ENCODE results near the gene PCBP3.

The PCBP3 gene

GRCh38 chr21:45599146-45599581 lies 44.4 kb upstream of the PCBP3 start:
- H3K27me3 ChIP-seq (ENCODE audit: insufficient read depth, low read length, poor library complexity) = no peaks in the 10 kb centered on the region
- no peak overlapping the region for H3K4me2 ChIP-seq (ENCODE audit: insufficient read depth, low read length)
- H4K20me1 ChIP-seq (ENCODE audit: insufficient read depth, low read length) = no peaks in the 10 kb centered on the region
- TF ChIP-seq CTCF (IDR thresholded peaks at IDR 0.05; ENCODE audit: borderline replicate concordance, extremely low read depth, low read length, poor library complexity, severe bottlenecking) (no peak), EZH2 (IDR thresholded peaks at IDR 0.05; ENCODE audit: borderline replicate concordance, low read depth, low read length, severe bottlenecking) (no peak)
- no peaks in the 10 kb centered on the region for H3K79me2 ChIP-seq (ENCODE audit: insufficient read depth, low read length)
- ATAC-seq (ENCODE audit: insufficient read depth, low read depth) = no peak
- no peak overlapping the region for H2AFZ ChIP-seq (ENCODE audit: low read depth, low read length)
- peaks cover 5% of the 10 kb centered on the region for H3K4me1 ChIP-seq (ENCODE audit: insufficient read depth, low read length)
- H3K9me3 ChIP-seq (ENCODE audit: insufficient read depth, low read length, severe bottlenecking) = no peaks in the 10 kb centered on the region
- H3K4me3 ChIP-seq (ENCODE audit: low read depth in 1 of 2, low read length in 2 of 2) = no peak overlapping the region
- no peaks in the 10 kb centered on the region for H3K36me3 ChIP-seq (ENCODE audit: insufficient read depth, low read length)
- no peak overlapping the region for H3K27ac ChIP-seq (ENCODE audit: low read length)
- no peak overlapping the region for H3K9ac ChIP-seq (ENCODE audit: low read depth, low read length)
- DNase-seq = no peak

GRCh38 chr21:45600248-45600647 lies 43.3 kb upstream of the PCBP3 start:
- H3K27ac ChIP-seq (ENCODE audit: low read length) = no peak overlapping the region
- DNase-seq = no peak
- H3K79me2 ChIP-seq (ENCODE audit: insufficient read depth, low read length) = no peaks in the 10 kb centered on the region
- no peak overlapping the region for H3K4me2 ChIP-seq (ENCODE audit: insufficient read depth, low read length)
- H4K20me1 ChIP-seq (ENCODE audit: insufficient read depth, low read length) = no peaks in the 10 kb centered on the region
- H3K36me3 ChIP-seq (ENCODE audit: insufficient read depth, low read length) = no peaks in the 10 kb centered on the region
- H3K4me3 ChIP-seq (ENCODE audit: low read depth in 1 of 2, low read length in 2 of 2) = no peak overlapping the region
- TF ChIP-seq CTCF (IDR thresholded peaks at IDR 0.05; ENCODE audit: borderline replicate concordance, extremely low read depth, low read length, poor library complexity, severe bottlenecking) (no peak), EZH2 (IDR thresholded peaks at IDR 0.05; ENCODE audit: borderline replicate concordance, low read depth, low read length, severe bottlenecking) (no peak)
- peaks cover 5% of the 10 kb centered on the region for H3K4me1 ChIP-seq (ENCODE audit: insufficient read depth, low read length)
- no peak overlapping the region for H2AFZ ChIP-seq (ENCODE audit: low read depth, low read length)
- H3K9me3 ChIP-seq (ENCODE audit: insufficient read depth, low read length, severe bottlenecking) = no peaks in the 10 kb centered on the region
- ATAC-seq (ENCODE audit: insufficient read depth, low read depth) = no peak
- no peak overlapping the region for H3K9ac ChIP-seq (ENCODE audit: low read depth, low read length)
- no peaks in the 10 kb centered on the region for H3K27me3 ChIP-seq (ENCODE audit: insufficient read depth, low read length, poor library complexity)

GRCh38 chr21:45601551-45601950 lies 42.0 kb upstream of the PCBP3 start:
- no peak for TF ChIP-seq CTCF (IDR thresholded peaks at IDR 0.05; ENCODE audit: borderline replicate concordance, extremely low read depth, low read length, poor library complexity, severe bottlenecking)
- TF ChIP-seq EZH2 (IDR thresholded peaks at IDR 0.05; ENCODE audit: borderline replicate concordance, low read depth, low read length, severe bottlenecking) = no peak
- Histone ChIP-seq H3K4me1 (ENCODE audit: insufficient read depth, low read length) (peaks cover 4% of the 10 kb centered on the region), H4K20me1 (ENCODE audit: insufficient read depth, low read length) (no peaks in the 10 kb centered on the region), H3K9ac (ENCODE audit: low read depth, low read length) (no peak overlapping the region), H3K4me3 (ENCODE audit: low read depth in 1 of 2, low read length in 2 of 2) (no peak overlapping the region), H3K27me3 (ENCODE audit: insufficient read depth, low read length, poor library complexity) (no peaks in the 10 kb centered on the region), H3K4me2 (ENCODE audit: insufficient read depth, low read length) (no peak overlapping the region), H3K9me3 (ENCODE audit: insufficient read depth, low read length, severe bottlenecking) (no peaks in the 10 kb centered on the region), H3K27ac (ENCODE audit: low read length) (no peak overlapping the region), H2AFZ (ENCODE audit: low read depth, low read length) (no peak overlapping the region), H3K79me2 (ENCODE audit: insufficient read depth, low read length) (no peaks in the 10 kb centered on the region), H3K36me3 (ENCODE audit: insufficient read depth, low read length) (no peaks in the 10 kb centered on the region)
- no peak for ATAC-seq (ENCODE audit: insufficient read depth, low read depth)
- no peak for DNase-seq

GRCh38 chr21:45602106-45602505 lies 41.4 kb upstream of the PCBP3 start:
- DNase-seq = no peak
- Histone ChIP-seq H3K9ac (ENCODE audit: low read depth, low read length) (no peak overlapping the region), H4K20me1 (ENCODE audit: insufficient read depth, low read length) (no peaks in the 10 kb centered on the region), H2AFZ (ENCODE audit: low read depth, low read length) (no peak overlapping the region), H3K4me3 (ENCODE audit: low read depth in 1 of 2, low read length in 2 of 2) (no peak overlapping the region), H3K27me3 (ENCODE audit: insufficient read depth, low read length, poor library complexity) (no peaks in the 10 kb centered on the region), H3K27ac (ENCODE audit: low read length) (no peak overlapping the region), H3K4me2 (ENCODE audit: insufficient read depth, low read length) (no peak overlapping the region), H3K79me2 (ENCODE audit: insufficient read depth, low read length) (no peaks in the 10 kb centered on the region), H3K36me3 (ENCODE audit: insufficient read depth, low read length) (no peaks in the 10 kb centered on the region), H3K9me3 (ENCODE audit: insufficient read depth, low read length, severe bottlenecking) (no peaks in the 10 kb centered on the region), H3K4me1 (ENCODE audit: insufficient read depth, low read length) (no peaks in the 10 kb centered on the region)
- TF ChIP-seq CTCF (IDR thresholded peaks at IDR 0.05; ENCODE audit: borderline replicate concordance, extremely low read depth, low read length, poor library complexity, severe bottlenecking) (no peak), EZH2 (IDR thresholded peaks at IDR 0.05; ENCODE audit: borderline replicate concordance, low read depth, low read length, severe bottlenecking) (no peak)
- ATAC-seq (ENCODE audit: insufficient read depth, low read depth) = no peak
